GM18505 (cell line): ENCODE measurements around the gene CHRNG.

Source experiments
- ATAC-seq: cut with Tn5 transposase; IDR thresholded peaks from one replicate; pipeline ENCODE4 v1.9.1; 2021; ENCODE audit not compliant: unreplicated experiment
- POLR2A ChIP-seq: IDR thresholded peaks from 4 replicates; pipeline ENCODE4 v1.6.1; 2011; ENCODE audit warnings: borderline replicate concordance; ENCODE audit not compliant: insufficient read depth, insufficient read length; ENCODE audit errors: extremely low read depth

The CHRNG gene

DNA sequence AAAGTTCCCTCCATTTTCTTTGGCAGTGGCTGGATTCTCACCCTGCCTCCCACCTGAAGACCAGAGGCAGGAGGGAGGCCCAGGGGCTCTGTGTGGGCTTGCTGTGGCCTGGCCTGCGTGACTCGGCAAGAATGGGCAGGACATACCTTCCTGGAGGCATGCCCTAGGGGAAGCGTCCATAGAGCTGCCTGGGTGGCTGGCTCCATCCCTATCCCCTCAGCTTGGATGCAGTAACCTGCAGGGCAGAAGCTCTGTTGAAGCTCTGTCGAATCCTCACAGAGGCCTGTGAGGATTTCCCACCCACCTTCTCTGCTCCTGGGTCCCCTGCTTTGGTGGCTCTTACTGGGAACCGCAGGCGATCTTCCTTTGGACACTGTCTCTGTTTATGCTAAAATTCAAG is 20.6 kb upstream of the CHRNG start:
- ATAC-seq, result no peak
- no peak for TF ChIP-seq POLR2A

DNA sequence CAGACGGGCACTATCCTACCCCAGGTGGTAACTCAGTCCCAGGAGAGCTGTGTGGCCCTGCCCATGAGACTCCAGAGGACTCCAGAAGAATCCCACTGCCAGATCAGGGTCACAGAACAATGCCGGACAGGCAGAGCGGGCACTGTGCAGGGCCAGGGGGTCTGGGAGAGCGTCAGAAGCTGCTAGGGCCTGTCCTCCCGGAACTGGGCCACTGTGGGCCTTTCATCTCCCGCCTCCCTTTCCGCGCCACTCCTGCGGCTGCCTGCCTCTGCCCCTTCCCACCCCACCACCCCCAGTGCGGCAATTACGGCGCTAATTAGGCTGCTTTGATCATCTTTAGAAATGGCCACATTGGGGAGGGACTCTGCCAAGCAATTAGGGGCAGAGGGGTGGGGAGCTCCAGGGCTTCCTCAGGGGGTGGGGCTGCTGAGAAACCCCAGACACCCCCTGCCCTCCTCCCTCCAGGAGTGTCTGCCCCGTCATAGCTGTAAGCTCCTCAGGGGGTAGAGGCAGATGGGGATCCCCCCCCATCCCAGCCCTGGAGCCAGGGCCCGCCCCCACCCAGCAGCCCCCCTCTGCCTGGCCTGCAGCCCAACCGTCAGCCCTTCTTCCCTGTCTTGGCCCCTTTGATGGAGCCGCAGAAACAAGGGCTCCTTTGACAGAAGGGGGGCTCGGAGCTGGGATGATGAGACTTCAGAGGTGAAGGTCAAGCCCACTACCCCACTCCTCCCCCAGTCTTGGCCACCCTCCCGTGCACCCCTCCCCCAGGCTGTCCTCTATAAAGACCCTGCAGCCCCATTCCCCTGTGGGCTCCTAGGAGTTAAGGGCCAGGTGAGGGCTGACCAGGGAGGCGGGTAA is 19.7 kb upstream of the CHRNG start, which contains the start of gene PRSS56:
Gene PRSS56, plus strand, starts transcription at position 808 of the 858 bp plus-strand sequence. CDS start 211 bp downstream, outside the sequence.
- no peak for ATAC-seq
- TF ChIP-seq POLR2A, result no peak

DNA sequence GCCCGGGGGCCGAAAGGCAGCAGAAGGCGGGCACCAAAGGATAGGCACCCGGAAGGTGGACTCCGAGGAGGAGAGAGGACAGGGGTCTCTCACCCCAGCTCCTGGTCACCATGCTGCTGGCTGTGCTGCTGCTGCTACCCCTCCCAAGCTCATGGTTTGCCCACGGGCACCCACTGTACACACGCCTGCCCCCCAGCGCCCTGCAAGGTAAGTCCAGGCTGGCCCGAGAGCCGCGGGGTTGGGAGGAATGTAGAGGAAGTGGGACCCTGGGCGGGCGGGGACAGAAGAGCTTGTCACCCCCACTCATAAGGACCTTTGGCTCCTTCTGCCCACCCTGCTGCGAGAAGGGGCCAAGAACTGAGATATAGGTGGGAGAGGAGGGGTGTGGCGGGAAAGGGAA is 19.0 kb upstream of the CHRNG start:
- ATAC-seq, result no peak
- no peak for TF ChIP-seq POLR2A

DNA sequence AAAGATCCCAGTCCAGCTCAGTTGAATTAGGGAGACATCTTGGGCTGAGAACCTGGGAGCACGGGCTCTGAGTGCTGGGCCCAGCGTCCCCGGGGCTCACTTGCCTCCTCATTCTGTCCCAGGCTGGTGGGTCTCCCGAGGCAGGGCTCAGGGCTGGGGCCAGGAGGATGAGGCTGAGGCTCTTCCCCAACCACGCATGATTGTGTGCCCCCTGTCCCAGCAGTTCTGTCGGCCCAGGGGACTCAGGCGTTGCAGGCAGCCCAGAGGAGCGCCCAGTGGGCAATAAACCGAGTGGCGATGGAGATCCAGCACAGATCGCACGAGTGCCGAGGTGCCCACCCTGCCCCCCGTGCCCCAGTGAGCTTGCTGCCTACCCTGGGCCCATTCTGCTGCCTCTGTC is 18.4 kb upstream of the CHRNG start:
- no peak for ATAC-seq
- no peak for TF ChIP-seq POLR2A

DNA sequence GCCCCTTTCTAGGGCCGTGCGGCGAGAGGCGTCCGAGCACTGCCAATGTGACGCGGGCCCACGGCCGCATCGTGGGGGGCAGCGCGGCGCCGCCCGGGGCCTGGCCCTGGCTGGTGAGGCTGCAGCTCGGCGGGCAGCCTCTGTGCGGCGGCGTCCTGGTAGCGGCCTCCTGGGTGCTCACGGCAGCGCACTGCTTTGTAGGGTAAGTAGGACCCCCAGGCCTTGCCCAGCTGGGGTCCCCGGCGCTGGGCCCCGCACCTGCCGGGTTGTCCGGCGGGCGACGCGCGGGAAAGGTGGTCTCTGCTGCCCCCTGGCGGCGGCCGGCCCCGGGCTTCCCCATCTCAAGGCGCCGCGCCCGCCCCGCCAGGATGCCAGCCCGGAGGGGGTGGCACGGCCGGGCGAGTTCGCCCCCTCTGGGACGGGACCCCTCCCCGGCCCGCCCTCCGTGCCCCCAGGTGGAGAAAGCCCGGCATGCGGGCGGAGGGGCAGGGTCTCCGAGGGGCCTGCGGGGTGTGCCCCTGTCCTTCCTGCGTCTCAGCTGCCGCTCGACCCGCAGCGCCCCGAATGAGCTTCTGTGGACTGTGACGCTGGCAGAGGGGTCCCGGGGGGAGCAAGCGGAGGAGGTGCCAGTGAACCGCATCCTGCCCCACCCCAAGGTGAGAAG is 17.4 kb upstream of the CHRNG start:
- no peak for TF ChIP-seq POLR2A
- ATAC-seq, result no peak

DNA sequence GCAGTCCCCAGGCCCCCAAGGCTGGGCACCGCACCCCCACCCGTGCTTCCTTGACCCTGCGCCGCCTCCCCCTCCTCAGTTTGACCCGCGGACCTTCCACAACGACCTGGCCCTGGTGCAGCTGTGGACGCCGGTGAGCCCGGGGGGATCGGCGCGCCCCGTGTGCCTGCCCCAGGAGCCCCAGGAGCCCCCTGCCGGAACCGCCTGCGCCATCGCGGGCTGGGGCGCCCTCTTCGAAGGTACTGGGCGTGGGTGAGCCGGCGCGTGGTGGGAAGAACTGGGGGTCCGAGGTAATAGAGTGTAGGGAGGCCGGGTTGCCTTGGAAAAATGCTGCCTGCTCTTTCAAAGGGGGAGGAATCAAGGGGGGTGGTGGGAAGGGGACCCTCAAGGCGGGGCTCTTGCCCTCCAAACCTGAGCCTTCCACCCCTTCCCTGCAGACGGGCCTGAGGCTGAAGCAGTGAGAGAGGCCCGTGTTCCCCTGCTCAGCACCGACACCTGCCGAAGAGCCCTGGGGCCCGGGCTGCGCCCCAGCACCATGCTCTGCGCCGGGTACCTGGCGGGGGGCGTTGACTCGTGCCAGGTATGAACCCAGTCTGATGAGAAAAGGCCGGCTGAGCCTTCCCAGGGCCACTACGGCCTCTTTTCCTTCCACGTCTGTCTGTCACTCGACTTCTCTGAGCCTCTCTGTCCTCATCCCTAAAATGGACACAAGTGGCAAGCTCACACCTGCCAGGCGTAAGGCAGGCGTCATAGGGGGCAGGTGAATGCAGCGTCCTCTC is 16.7 kb upstream of the CHRNG start:
- ATAC-seq, result no peak
- no peak for TF ChIP-seq POLR2A

DNA sequence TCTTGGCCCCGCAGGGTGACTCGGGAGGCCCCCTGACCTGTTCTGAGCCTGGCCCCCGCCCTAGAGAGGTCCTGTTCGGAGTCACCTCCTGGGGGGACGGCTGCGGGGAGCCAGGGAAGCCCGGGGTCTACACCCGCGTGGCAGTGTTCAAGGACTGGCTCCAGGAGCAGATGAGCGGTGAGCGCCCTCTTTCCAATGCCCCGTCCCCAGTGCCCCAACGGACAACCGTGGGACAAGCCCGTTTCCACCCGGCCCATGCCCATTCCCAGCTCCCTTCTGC is 16.1 kb upstream of the CHRNG start:
- no peak for TF ChIP-seq POLR2A
- no peak for ATAC-seq

DNA sequence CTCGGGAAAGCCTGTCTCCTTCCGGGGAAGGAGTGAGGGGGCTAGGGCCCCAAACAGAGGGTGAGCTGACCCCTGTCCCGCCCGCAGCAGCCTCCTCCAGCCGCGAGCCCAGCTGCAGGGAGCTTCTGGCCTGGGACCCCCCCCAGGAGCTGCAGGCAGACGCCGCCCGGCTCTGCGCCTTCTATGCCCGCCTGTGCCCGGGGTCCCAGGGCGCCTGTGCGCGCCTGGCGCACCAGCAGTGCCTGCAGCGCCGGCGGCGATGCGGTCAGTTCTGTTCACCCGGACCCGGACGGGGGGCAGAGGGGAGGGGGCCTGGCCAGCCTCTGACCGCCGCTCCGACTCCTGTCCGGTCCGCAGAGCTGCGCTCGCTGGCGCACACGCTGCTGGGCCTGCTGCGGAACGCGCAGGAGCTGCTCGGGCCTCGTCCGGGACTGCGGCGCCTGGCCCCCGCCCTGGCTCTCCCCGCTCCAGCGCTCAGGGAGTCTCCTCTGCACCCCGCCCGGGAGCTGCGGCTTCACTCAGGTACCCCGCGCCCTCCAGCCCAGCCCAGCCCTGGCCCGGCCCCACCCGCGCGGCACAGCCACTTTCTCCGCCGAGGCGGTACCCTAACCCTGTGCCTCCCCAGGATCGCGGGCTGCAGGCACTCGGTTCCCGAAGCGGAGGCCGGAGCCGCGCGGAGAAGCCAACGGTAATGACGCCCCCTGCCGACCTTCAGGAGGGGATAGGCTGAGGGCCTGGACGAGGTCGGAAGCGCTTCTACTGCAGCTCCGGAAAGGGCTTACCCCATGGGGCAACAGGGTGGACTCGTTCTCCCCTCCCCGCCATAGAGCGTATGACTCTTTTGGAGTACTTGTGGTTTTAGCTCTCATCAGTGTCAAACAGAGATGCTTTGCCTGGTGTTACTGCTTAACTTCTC is 15.6 kb upstream of the CHRNG start:
- no peak for TF ChIP-seq POLR2A
- ATAC-seq, result no peak

DNA sequence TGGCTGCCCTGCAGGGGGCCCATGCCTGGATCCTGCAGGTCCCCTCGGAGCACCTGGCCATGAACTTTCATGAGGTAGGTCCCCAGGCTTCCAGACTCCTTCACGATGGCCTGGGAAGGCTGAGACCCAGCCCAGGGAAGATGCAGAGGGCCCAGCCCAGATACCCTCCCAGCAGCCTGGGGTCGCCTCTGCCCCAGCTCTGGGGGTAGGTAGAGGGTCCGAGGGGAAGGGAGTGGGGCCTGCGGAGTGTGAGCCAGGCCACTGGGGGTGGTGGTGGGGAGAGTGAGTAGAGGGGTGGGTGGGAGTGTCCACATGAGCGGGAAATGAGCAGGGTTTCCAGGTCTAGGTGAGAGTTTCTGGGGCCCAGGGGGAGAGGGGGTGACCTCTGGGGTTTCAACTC is 14.7 kb upstream of the CHRNG start:
- ATAC-seq, result no peak

DNA sequence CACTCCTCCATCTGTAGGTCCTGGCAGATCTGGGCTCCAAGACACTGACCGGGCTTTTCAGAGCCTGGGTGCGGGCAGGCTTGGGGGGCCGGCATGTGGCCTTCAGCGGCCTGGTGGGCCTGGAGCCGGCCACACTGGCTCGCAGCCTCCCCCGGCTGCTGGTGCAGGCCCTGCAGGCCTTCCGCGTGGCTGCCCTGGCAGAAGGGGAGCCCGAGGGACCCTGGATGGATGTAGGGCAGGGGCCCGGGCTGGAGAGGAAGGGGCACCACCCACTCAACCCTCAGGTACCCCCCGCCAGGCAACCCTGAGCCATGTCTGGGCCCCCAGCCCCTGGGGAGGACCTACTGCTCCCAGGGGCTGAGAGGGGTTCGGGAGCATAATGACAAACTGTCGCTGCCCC is 14.3 kb upstream of the CHRNG start:
- ATAC-seq, result no peak
- no peak for TF ChIP-seq POLR2A

More for the DNA sequence above, 14.7 kb upstream of the CHRNG start:
- TF ChIP-seq POLR2A, result no peak

DNA sequence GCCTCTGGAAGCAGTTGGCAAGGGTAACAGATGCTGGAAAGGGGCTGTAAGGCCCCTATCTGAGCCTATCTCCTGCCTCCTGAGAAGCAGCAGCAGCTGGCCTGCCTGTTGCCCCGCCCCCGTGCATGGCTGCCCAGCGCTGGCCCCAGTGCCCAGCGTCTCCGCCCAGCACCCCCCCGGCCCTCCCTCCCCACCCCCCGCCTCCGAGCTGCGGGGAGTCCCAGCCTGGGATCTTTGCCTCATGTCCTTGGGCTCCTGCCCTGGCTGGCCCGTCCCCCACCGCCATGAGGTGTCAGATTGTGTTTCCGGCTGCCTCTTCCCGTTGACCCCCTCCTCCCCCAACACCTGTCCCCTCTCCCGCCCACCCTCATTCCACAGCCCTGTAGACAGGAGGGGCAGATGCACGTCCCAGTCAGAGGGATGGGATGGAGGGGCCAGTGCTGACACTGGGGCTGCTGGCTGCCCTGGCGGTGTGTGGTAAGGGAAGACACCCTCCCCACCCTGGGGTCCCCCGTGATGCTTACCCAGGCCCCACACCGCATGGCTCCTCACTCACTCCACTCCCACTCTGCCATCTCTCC is 13.6 kb upstream of the CHRNG start, which contains the start of gene CHRND:
Gene CHRND, plus strand, starts transcription at position 370 of the 581 bp plus-strand sequence. Its CDS starts 56 bp downstream, at position 426.
- no peak for TF ChIP-seq POLR2A
- no peak for ATAC-seq

DNA sequence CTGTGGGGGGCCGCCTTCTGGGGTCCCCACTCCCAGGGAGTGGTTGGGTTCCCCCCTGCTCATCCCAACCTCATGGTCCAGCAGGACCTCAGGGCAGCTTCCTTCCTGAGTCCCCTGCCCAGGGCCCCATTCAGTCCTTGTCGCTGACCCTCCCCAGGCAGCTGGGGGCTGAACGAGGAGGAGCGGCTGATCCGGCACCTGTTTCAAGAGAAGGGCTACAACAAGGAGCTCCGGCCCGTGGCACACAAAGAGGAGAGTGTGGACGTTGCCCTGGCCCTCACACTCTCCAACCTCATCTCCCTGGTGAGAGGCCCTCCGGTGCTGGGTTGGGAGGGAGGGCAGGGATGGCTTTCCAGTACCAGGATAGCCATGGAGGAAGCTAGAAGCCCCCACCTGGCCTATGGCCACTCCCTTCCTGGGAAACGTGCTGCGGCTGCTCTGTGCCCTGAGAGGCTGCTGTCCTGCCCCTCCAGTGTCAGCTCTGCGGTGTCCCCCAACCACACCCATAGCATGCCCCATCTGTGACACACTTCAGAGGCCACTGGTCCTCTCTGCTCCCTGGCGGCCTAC is 13.0 kb upstream of the CHRNG start:
- no peak for TF ChIP-seq POLR2A
- ATAC-seq, result no peak

DNA sequence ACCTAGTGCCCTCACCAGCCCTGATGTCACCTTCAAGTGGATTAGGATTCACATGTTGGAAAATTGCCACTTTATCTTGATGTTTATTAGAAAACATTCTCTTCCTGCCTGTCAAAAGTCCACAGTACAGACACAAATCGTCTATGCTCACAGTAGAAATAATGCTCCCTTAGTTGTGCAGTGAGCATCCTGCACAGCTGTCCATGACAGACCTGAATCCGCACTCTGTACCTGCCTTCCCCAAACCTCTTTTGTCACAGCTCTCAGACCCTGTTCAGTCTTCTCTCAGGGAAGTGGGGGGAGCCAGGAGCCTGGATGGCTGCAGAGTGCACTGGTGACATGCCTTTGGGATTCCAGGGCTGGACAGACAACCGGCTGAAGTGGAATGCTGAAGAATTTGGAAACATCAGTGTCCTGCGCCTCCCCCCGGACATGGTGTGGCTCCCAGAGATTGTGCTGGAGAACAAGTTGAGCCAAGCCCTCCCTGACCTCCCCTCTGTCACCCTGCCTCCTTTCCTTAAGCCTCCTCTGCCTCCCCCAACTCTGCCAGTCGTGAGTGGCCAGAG is 11.5 kb upstream of the CHRNG start:
- no peak for ATAC-seq
- no peak for TF ChIP-seq POLR2A
